GM18508 (cell line): ENCODE measurements around the gene IGSF21.

Experiments
- ATAC-seq: cut with Tn5 transposase; IDR thresholded peaks from one replicate; pipeline ENCODE4 v1.9.1; 2021; ENCODE audit warnings: moderate number of reproducible peaks; ENCODE audit not compliant: insufficient read depth, unreplicated experiment

Gene IGSF21

GRCh38 chr1:18315449-18315848, 207.9 kb downstream of the IGSF21 start:
- no peak for ATAC-seq

- no peak for ATAC-seq
These were observed 209.2 kb downstream of the IGSF21 start for GRCh38 chr1:18316764-18317163.

DNA sequence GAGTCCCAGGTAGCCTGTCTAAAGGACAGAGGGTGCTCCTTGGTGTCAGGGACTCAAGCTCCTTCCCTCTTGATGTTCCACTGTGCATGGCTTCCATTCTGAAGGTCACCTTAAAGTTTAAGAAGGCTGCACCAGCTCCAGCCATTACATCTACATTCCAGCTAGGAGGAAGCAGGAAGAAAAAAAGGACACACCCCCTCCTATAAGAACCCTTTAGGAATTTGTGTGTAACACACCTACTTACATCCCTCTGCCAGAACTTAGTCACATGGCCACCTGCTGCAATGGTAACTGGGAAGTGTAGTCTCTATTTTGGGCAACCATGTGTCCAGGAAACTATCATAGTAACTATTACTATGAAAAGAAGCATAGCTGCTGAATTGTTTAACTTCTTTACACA, 211.5 kb downstream of the IGSF21 start:
- no peak for ATAC-seq

DNA sequence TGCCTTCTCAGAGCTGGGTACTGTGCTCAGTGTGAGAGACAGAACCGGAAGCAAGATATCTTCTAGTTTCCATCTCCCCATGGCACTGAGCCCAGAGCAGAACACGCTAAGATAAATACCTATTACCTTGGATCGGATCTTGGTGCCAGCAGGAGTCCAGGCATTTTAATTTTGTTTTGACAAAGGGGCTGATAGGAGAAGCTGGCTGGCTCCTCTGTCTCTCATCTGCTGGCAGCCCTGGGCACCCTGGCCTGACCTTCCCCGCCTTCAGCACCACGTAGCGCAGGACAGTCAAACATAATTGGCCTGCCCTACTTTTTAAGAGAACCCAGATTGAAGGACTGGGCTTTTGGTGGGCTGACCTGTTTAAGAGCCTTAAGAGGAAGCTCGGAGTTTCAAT, 212.5 kb downstream of the IGSF21 start:
- no peak for ATAC-seq

- no peak for ATAC-seq
These were observed 214.9 kb downstream of the IGSF21 start for GRCh38 chr1:18322368-18323032.

DNA sequence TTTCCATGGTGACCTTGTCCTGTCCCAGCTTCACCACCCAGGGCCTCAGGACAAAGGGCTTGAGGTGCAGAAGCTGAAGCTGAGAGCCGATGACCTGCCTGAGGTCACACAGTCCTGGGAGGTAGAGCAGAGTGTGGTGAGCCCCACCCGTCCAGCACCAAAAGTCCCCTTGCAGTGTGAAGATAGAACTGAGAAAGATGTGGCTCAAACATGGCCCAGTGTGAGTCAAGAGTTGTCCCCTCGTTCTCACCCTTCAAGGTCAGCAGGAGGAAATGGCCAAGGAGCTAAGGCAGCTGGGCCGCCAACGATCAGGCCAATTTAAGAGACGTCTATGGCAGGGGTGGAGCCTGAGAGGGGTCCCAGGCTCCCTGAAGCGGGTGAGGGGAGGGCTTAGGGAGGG, 215.7 kb downstream of the IGSF21 start:
- no peak for ATAC-seq

DNA sequence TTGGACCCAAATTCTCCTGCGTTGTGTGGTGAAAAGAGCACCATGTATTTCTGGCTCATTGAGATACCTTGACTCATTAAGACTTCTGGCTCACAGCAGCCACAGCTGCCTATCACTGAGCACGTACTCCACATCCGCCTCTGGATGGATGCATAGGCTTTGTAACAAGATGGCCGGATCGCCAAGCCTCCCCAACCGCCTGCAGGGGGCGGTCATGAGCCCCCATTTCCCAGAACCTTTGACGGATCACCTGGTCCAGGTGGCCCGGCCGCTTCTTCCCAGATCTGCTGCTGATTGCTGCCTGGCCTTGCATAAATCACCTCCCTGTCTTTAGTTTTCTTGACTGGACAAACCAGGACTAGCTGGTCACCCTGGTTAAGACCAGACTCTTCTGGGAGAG, 216.6 kb downstream of the IGSF21 start:
- no peak for ATAC-seq

GRCh38 chr1:18325136-18325535, 217.5 kb downstream of the IGSF21 start:
- ATAC-seq: no peak

GRCh38 chr1:18326211-18326897, 218.8 kb downstream of the IGSF21 start:
- no peak for ATAC-seq

GRCh38 chr1:18327650-18328049, 220.1 kb downstream of the IGSF21 start:
- ATAC-seq: no peak

DNA sequence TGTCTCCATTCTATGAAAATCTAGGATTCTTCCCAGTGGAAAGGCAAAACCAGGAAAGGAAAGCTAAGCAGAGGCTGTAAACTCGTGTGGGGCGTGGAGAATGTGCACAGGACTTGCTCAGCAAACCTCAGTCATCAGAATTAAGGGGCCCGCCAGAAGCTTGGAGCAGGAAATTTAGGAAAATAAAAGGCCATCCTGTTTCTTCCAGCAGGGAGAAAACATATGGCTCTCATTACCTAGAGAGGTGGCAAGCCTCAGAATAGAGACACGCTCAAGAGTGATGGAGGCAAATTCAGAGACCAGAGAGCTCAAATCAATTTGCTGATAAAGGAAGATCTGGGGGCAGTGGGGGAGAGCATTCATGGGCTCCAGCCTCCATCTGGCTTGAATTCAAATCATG, 221.2 kb downstream of the IGSF21 start:
- no peak for ATAC-seq

- no peak for ATAC-seq
These were observed 222.1 kb downstream of the IGSF21 start for GRCh38 chr1:18329469-18330253.

DNA sequence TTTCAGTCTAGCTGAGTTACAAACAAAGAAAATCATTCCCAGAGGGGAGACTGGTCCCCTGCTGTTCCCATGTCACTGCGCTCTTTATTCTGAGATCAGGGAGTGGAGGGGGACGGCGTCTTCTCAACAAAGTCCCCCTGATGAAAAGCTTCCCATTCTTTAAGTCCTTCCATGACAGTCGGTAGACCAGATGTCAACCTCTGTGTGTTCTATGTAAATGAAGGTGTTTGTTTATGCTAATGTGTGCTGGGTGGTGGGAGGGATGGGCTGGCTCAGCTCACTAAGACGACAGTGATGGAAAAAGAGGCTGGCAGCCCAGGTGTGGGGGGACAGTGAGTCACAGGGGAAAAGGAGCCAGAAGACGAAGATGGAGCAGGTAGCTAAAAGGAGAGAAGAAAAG, 225.0 kb downstream of the IGSF21 start:
- ATAC-seq: no peak

GRCh38 chr1:18333220-18333619, 225.6 kb downstream of the IGSF21 start:
- no peak for ATAC-seq

- no peak for ATAC-seq
These were observed 229.2 kb downstream of the IGSF21 start for GRCh38 chr1:18336801-18337200.

GRCh38 chr1:18337757-18338156, 230.2 kb downstream of the IGSF21 start:
- ATAC-seq: no peak

DNA sequence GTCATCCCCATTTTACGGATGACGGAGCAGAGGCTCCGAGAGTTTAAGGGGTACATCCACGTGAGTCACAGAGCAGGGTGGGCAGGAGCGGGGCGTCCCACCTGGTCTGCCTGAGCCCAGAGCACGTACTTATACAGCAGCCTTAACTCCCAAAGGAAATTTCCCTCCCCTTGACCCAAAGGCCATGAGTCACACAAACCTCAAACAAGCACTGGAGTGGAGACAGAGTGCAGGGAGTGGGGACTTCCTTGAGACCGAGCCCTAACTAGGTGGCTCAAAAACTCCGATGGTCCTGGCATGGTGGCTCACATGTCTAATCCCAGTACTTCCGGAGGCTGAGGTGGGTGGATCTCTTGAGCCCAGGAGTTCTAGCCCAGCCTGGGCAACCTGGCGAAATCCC, 231.6 kb downstream of the IGSF21 start:
- no peak for ATAC-seq

DNA sequence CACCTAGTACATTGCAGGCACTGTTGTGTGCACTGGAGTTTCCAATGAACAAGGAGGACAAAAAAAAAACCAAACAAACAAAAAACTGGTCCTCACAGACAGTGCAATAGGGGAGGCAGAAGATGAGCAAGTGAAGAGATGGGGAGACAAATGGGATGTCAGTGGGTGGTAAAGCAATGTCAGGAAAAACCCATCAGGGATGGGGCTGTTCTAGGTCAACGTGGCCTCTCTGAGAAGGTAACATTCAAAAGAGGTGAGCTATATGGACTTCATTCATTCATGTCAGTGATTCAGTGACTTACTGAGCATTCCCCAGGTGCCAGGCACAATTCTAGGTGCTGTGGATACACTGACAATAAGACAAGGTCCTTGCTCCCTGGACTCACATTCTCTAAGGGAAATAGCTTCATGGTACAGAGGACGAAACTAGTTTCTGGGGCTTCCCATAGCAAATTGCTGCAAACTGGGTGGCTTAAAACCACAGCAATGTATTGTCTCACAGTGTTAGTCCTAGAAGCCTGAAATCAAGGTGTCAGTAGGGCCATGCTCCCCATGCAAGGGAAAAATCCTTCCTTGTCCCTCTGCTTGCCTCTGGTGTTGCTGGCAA, 232.7 kb downstream of the IGSF21 start:
- no peak for ATAC-seq

DNA sequence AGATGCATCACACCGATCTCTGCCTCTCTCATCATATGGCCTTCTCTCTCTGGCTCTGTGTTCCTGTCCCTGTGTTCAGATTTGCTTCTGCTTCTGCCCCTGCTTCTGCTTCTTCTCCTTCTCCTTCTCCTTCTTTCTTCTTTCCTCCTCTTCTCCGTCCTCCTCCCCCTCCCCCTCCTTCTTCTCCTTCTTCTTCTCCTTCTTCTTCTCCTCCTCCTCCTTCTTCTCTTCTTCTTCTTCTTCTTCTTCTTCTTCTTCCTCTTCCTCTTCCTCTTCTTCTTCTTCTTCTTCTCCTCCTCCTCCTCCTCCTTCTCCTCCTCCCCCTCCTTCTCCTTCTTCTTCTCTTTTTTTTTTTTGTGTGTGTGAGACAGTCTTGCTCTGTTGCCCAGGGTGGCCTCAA, 233.2 kb downstream of the IGSF21 start:
- no peak for ATAC-seq

DNA sequence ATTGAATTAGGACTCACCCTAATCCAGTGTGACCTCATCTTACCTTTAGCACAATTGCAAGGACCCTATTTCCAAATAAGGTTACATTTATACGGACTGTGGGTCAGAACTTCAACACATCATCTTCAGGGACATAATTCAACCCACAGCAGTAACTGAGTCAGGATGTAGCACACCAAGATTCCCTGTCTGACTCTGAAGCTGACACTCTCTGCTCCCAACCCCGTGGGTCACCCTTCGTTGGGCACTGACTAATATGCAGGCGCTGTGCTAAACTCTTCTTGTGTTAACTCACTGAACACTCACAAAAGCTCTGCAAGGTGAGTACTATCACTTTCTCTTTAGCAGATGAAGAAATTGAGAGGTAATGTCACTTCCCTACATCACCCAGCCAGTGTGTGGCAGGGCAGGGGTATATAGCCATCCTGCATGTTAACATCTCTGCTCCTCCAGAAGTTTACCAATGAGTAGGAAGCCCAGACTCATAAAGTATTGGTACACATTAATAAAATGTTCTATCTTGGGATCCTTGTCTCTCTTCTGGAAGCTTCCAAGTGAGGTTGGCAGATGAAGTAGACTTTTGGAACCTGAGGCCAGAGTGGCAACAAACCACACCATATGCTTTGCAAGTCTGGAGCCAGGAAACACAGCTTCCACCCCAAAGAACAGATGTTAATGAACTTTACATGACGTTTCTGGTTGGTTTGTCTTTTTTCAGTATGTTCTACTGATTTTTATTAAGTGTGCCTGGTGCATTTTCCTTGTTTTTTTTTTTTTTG, 233.9 kb downstream of the IGSF21 start:
- no peak for ATAC-seq
